GM21576 (cell line): ENCODE data around the gene PGD.
"Not testable (repeated sequence)": the region's sequence is repeated elsewhere in the genome, so short reads cannot be mapped to it uniquely, and the experiment has no call there.

Experiments
- ATAC-seq: cut with Tn5 transposase; IDR thresholded peaks from one replicate; pipeline ENCODE4 v1.9.1; 2021; ENCODE audit warnings: mild to moderate bottlenecking, moderate library complexity; ENCODE audit not compliant: unreplicated experiment

The PGD gene

GRCh38 chr1:10398278-10398733 is 558 bp upstream of the PGD start:
- no peak for ATAC-seq

- ATAC-seq, result no peak
These were observed 629 bp downstream of the PGD start for GRCh38 chr1:10399444-10399941.

- no peak for ATAC-seq
These were observed 1.1 kb downstream of the PGD start for GRCh38 chr1:10400013-10400412.

- ATAC-seq, result no peak
These were observed 2.4 kb downstream of the PGD start for GRCh38 chr1:10401281-10401680.

GRCh38 chr1:10402729-10403274 is 3.9 kb downstream of the PGD start:
- ATAC-seq, result no peak

GRCh38 chr1:10407201-10407600 is 8.3 kb downstream of the PGD start:
- ATAC-seq, result no peak

- ATAC-seq, result no peak
These were observed 16.5 kb downstream of the PGD start for GRCh38 chr1:10415211-10415930.

GRCh38 chr1:10415967-10416366 is 17.1 kb downstream of the PGD start:
- ATAC-seq, result not testable (repeated sequence)

GRCh38 chr1:10418741-10419140 is 19.9 kb downstream of the PGD start:
- not testable (repeated sequence) for ATAC-seq

GRCh38 chr1:10419351-10419750 is 20.5 kb downstream of the PGD start:
- ATAC-seq, result no peak

- ATAC-seq, result no peak
These were observed 22.8 kb downstream of the PGD start for GRCh38 chr1:10421637-10422036.

GRCh38 chr1:10424034-10424433 is 25.2 kb downstream of the PGD start:
- no peak for ATAC-seq

GRCh38 chr1:10424651-10425050 is 25.8 kb downstream of the PGD start:
- ATAC-seq, result no peak

GRCh38 chr1:10425826-10426534 is 27.1 kb downstream of the PGD start:
- not testable (repeated sequence) for ATAC-seq

GRCh38 chr1:10426535-10426848 is 27.6 kb downstream of the PGD start:
- not testable (repeated sequence) for ATAC-seq

GRCh38 chr1:10428984-10429383 is 30.1 kb downstream of the PGD start:
- ATAC-seq, result no peak

- peak; percentile 9 for ATAC-seq
These were observed 31.0 kb downstream of the PGD start for GRCh38 chr1:10429868-10430215.

- peak; percentile 70 for ATAC-seq
These were observed 31.6 kb downstream of the PGD start, which contains the start of gene CENPS for GRCh38 chr1:10430216-10431069. TSS of gene CENPS (plus strand) at chr1:10430433. CDS start at chr1:10430518, 85 bp downstream.

- ATAC-seq, result no peak
These were observed 32.3 kb downstream of the PGD start for GRCh38 chr1:10431070-10431730.

- ATAC-seq, result no peak
These were observed 34.2 kb downstream of the PGD start for GRCh38 chr1:10432910-10433700.
